NCI-H345 (cell line): ENCODE results near the gene KLK14.

Source experiments
- DNase-seq: peaks from one replicate; lab custom pipeline; 2025; lab: John Stamatoyannopoulos, UW

KLK14 gene

DNA sequence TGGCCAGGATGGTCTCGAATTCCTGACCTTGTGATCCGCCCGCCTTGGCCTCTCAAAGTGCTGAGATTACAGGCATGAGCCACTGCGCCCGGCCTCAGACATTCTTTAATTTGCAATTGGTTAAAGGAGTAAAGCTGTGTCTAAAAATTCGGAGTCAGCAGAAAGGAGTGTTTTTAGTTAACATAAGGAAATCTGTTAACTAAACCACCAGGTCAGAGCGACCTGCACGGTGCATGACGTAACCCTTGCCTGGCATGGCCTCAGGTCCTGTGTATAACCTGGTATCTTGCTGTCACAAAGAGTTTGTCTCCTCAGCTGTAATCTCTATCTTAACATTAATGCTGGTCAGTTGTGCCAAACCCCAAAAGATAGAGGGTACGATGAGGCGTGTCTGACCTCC lies 38.4 kb downstream of the KLK14 start:
- no peak for DNase-seq

DNA sequence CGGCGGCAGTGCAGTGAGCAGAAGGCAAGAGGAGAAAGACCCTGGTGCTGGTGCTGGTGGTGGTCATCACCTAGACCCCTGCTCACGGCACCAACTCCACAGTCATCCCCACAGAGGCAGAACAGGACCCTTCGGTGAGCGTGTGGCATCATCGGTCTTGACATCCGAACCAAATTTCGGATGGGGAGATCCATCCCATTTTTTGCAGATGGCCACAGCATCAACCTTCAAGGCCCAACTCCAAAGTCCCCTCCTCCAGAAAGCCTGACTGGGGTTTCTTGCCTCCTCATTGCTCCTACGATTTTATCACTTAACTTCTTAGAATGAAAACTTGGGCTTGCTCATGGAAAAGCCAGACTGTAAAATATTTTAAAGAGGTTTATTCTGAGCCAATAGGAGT lies 39.2 kb downstream of the KLK14 start:
- DNase-seq = no peak

DNA sequence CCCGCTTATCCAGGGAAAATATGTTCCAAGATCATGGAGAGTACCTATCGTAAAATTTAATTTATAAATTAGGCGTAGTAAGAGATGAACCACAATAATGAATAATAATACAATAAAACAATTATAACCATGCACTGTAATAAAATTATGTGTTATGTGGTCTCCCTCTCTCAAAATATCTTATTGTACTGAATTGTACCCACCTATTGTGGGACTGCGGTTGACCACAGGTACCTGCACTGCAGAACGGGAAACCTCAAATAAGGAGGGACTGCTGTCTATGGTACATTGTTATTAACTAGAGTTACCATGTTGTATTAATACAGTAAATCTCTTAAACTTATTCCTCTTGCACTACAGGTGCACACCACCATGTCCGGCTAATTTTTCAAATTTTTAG lies 42.5 kb downstream of the KLK14 start:
- DNase-seq = no peak

DNA sequence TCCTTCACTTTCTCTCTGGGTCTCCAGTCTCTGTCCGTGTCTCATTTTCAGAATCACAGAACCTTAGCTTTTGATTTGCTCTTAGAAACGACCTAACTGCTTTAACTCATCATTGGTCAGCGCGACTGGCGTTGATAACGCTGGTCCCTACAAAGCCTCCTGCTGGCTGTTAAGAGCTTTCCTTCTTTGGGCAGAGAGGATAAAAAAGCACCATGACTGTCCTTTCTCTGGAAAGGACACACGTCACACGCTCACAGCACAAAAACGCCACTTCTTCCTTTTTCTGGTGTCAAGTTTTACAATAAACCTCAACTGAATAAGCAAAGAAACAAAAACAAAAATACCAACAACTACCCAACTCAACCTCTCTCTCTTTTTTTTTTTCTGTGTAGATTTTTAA lies 46.2 kb downstream of the KLK14 start:
- no peak for DNase-seq

DNA sequence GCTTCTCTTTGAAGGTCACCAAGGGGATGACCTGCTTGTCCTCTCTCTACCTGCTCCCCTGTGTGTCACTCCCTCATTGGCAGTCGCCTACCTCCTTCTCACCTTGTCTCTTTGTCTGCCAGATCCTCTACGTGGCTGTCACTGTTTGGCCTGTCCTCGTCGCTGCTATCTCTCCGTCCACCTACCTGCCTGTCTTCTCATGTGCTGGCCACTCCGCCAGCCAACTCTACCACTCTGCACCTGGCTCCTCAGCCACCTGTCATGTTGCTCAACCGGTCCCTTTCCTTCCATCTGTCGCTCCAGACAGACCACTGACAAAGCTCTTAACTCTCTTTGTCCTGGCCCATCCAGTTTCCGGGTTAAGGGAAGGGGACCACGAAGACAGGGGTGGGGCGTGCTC lies 48.0 kb downstream of the KLK14 start, which contains the start of gene KLK12:
KLK12 (minus strand) TSS at position 299 of the 400 bp plus-strand sequence. CDS start 381 bp downstream, outside the sequence.
- DNase-seq = no peak

DNA sequence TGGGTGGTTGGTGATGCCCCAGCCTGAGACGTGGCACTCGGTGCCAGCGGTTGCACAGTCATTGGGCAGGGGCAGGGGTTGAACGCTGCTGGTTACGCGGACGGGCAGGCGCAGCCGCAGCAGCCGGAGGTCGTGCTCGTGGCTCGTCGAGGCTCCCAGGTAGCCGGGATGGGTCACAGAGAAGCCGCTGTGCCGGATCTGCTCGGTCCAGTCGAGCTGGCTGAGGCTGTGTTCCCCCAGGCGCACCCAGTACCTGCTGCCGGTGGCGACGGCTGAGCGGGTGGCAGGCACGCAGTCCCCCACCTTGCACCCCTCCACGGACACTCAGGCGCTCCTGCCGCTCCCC lies 50.8 kb downstream of the KLK14 start:
- no peak for DNase-seq

DNA sequence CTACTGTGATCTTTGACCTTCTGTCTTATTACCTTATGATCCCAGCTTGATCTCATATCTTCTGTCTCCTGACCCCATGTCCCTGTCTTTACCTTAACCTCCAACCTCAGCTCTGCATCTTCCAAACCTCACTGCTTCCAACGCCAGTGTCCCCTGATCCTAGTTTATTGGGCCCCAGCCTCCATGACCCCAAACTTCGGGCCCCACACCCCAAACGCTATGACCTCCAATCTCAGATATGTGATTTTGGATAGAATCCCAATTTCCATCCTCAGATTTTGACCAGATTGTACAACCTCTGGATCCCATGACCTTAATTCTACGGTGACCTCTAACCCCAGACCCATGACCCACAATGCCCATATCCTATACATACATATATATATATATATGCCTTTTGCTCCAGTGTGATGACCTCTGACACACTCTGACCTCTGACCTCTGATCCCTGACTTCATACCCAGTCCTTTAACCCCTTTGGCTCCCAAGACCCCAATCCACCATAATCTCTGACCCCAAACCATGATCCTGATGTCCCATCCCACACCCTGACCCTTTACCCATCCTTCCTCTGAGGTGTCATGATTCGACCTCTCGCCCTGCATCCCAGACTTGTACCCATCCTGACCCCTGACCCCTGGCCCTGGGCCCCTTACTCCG lies 51.3 kb downstream of the KLK14 start:
- no peak for DNase-seq

DNA sequence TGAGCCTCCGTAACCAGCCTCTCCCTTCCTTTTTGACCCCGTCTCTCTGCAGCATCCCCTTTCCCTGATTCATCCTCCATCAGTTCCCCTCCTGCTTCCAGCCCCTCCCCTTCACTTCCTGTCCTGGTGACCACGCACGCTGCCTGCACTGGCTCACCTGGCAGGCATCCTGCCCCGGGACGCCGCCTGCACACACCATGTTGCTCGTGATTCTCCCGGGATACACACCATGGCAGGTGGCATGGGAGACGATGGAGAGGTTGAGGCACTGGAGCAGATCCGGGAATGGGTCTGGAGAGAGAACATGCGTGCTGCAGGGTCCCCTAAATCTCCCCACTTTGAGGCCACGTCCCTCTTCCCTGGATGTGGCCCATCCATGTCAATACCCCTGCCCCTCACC lies 52.1 kb downstream of the KLK14 start:
- no peak for DNase-seq

DNA sequence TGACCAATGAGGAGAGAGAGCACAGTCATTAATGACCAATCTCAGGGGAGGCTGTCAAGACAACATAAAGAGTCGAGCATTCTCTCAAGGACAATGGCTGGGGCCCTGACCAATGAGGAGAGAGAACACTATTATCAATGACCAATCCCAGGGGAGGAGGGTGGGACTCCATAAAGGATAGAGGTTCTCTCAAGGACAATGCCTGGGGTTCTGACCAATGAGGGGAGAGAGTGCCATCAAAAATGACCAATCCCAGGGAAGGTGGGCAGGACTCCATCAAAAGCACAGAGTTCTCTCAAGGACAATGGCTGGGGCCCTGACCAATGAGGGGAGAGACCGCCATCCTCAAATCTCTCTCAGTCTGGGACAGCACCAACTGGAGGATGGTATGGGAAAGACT lies 53.0 kb downstream of the KLK14 start:
- DNase-seq = no peak
